T-helper 1 cell treated with Interleukin-12 subunit alpha and Interleukin-12 subunit beta and Interleukin-4 antibody, amounts not matched to agents 30 μg/mL and 1 μg/mL, for 36 hours (primary cell): ENCODE results near the gene GRIK4.

Experiments
- H3K27ac Mint-ChIP-seq: one replicate; pipeline ENCODE4 v1.8.0; 2021; ENCODE audit warnings: mild to moderate bottlenecking, mixed read lengths
- H3K27me3 Mint-ChIP-seq: one replicate; pipeline ENCODE4 v1.8.0; 2021; ENCODE audit warnings: low read depth, mixed read lengths
- H3K36me3 Mint-ChIP-seq: one replicate; pipeline ENCODE4 v1.8.0; 2021; ENCODE audit warnings: low read depth, mixed read lengths
- H3K4me1 Mint-ChIP-seq: one replicate; pipeline ENCODE4 v1.8.0; 2021; ENCODE audit warnings: low read depth, mixed read lengths
- H3K4me3 Mint-ChIP-seq: one replicate; pipeline ENCODE4 v1.8.0; 2021; ENCODE audit warnings: mild to moderate bottlenecking, moderate library complexity, mixed read lengths
- H3K9me3 Mint-ChIP-seq: one replicate; pipeline ENCODE4 v1.8.0; 2021; ENCODE audit warnings: mixed read lengths

The GRIK4 gene, protein sequence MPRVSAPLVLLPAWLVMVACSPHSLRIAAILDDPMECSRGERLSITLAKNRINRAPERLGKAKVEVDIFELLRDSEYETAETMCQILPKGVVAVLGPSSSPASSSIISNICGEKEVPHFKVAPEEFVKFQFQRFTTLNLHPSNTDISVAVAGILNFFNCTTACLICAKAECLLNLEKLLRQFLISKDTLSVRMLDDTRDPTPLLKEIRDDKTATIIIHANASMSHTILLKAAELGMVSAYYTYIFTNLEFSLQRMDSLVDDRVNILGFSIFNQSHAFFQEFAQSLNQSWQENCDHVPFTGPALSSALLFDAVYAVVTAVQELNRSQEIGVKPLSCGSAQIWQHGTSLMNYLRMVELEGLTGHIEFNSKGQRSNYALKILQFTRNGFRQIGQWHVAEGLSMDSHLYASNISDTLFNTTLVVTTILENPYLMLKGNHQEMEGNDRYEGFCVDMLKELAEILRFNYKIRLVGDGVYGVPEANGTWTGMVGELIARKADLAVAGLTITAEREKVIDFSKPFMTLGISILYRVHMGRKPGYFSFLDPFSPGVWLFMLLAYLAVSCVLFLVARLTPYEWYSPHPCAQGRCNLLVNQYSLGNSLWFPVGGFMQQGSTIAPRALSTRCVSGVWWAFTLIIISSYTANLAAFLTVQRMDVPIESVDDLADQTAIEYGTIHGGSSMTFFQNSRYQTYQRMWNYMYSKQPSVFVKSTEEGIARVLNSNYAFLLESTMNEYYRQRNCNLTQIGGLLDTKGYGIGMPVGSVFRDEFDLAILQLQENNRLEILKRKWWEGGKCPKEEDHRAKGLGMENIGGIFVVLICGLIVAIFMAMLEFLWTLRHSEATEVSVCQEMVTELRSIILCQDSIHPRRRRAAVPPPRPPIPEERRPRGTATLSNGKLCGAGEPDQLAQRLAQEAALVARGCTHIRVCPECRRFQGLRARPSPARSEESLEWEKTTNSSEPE

DNA sequence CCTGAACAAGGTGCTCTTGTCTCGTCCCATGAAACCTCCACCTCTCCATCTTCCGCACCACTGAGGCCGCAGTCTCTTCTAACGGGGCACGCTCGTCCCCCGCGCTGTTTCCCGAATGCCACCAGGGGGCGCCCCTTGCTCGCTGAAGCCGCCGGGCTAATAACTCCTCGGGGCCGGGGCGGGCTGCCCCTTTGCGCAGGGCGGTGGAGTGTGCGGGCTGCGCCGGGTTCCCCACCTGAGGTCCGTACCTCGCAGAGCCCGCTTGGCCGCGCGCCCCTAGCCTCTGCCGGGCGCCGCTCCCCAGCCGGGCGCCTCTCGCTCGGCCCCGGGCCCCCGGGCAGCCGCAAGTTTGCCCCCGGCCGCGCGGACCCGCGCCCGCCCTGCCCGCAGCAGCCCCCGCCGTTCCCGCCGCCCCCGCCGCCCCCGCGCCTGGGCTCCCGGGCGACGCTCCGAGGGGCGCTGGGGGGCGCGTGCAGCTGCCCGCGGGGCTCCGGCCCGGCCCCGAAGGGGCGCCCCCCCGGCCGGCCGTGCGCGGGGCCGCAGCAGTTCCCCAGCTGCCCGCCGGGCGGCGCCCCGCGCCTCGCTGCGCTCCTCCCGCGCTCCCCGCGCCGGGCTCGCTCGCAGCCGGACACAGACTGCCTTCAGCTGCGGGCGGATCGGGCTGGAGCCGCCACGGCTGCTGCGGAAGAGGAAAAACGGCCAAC, at the start of gene GRIK4:
Gene GRIK4, plus strand, starts transcription at position 633 of the 704 bp plus-strand sequence. CDS start 148,571 bp downstream, outside the sequence.
- Mint-ChIP-seq H3K4me1 (peaks cover 2% of the 10 kb centered on the region), H3K4me3 (no peak within 1 kb of the TSS), H3K9me3 (no peaks in the 10 kb centered on the region), H3K27me3 (peaks cover 70% of the 10 kb centered on the region), H3K27ac (no peak within 1 kb of the TSS), H3K36me3 (no peaks in the 10 kb centered on the region)

DNA sequence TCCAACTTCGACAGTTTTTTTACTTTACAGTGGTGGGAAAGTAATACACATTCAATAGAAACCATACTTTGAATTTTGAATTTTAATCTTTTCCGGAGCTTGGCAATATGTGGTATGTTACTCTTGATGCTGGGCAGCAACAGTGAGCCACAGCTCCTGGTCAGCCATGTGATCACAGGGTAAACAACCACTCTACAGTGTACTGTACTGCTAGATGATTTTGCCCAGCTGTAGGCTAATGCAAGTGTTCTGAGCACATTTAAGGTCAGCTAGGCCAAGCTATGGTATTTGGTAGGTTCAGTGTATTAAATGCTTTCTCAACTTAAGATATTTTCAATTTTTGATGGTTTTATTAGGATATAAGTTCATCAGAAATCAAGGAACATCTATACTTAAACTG, 48.7 kb upstream of the GRIK4 start:
- Mint-ChIP-seq H3K27ac (no peak overlapping the region), H3K4me3 (no peak overlapping the region), H3K9me3 (no peaks in the 10 kb centered on the region), H3K36me3 (peaks cover 17% of the 10 kb centered on the region), H3K27me3 (no peaks in the 10 kb centered on the region), H3K4me1 (no peaks in the 10 kb centered on the region)

DNA sequence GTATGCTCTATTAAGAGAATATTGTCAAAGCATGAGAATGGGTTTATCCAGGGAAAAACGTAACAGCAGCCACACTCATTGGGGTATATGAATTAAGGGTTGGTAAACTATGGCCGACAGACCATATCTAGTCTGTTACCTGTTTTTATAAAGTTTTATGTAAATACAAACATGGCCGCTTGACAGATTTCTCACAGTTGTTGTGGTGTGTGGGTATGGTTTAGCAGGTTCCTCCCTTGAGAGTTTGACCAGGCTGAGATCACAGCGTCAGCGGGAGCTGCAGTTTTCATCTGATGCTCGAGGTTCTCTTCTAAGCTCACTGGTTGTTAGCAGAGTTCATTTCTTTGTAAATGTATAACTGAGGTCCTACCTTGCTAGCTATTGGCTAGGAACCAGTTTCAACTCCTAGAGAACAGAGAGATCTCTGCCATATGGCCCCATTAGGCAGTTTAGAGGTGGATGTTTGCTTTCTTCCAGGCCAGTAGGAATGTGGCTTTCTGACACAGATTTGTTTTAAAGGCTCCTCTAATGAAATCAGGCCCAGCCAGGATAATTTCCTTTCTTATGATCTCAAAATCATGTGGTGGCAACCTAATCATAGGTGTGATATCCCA, 45.5 kb upstream of the GRIK4 start:
- no peak overlapping the region for H3K4me3 Mint-ChIP-seq
- H3K27ac Mint-ChIP-seq: no peak overlapping the region
- no peaks in the 10 kb centered on the region for H3K27me3 Mint-ChIP-seq
- H3K4me1 Mint-ChIP-seq: no peaks in the 10 kb centered on the region
- peaks cover 14% of the 10 kb centered on the region for H3K36me3 Mint-ChIP-seq
- no peaks in the 10 kb centered on the region for H3K9me3 Mint-ChIP-seq

DNA sequence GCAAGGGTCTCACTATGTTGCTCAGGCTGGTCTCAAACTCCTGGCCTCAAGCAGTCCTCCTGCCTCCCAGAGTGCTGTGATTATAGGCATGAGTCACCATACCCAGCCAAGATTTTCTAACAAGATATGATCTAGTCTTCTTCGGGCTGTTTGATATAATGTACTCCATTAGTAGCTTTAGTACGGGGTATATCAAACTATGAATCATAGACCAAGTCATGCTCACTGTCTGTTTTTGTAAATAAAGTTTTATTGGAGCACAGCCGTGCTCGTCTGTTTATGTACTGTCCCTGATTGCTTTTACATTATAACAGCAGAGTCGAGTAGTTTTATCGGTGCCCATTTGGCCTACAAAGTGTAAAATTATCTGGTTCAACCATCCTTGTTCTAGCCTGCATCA, 43.9 kb upstream of the GRIK4 start:
- H3K9me3 Mint-ChIP-seq: no peaks in the 10 kb centered on the region
- H3K4me3 Mint-ChIP-seq: no peak overlapping the region
- no peaks in the 10 kb centered on the region for H3K27me3 Mint-ChIP-seq
- H3K4me1 Mint-ChIP-seq: no peaks in the 10 kb centered on the region
- peaks cover 9% of the 10 kb centered on the region for H3K36me3 Mint-ChIP-seq
- no peak overlapping the region for H3K27ac Mint-ChIP-seq

DNA sequence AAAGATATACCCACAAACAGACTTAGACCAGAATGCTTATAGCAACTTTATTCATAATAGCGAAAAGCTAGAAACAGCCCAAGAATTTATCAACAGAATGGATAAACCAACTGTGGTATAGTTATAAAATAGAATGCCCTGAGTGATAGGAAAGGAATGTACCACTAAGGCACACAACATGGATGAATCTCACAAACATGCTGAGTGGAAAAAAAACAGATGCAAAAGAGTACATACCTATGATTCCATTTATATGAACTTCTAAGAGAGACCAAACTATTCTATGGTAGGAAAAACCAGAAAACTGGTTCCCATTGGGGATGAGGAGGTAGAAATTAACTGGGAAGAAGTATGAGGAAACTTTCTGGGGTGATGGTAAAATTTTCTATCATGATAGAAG, 40.4 kb upstream of the GRIK4 start:
- Mint-ChIP-seq H3K4me1 (no peaks in the 10 kb centered on the region), H3K27me3 (no peaks in the 10 kb centered on the region), H3K36me3 (peaks cover 5% of the 10 kb centered on the region), H3K4me3 (no peak overlapping the region), H3K27ac (no peak overlapping the region), H3K9me3 (no peaks in the 10 kb centered on the region)

DNA sequence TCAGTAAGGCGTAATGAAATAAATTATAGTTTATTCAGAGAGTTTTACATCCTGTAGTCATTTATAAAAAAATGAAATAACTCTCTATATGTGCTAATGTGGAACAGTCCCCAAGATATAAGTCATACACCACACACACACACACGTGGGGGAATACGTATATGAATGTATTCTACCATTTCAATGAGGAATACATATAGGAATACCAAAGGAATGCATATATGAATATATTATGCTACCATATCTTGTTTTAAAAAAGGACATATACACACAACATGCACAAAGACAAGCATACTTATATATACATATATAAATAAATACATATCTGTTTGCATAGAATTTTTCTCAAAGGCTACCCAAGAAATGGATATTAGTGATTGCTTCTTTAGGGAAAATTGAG, 39.6 kb upstream of the GRIK4 start:
- Mint-ChIP-seq H3K9me3 (no peaks in the 10 kb centered on the region), H3K4me3 (no peak overlapping the region), H3K4me1 (no peaks in the 10 kb centered on the region), H3K36me3 (peaks cover 8% of the 10 kb centered on the region), H3K27me3 (no peaks in the 10 kb centered on the region), H3K27ac (no peak overlapping the region)

DNA sequence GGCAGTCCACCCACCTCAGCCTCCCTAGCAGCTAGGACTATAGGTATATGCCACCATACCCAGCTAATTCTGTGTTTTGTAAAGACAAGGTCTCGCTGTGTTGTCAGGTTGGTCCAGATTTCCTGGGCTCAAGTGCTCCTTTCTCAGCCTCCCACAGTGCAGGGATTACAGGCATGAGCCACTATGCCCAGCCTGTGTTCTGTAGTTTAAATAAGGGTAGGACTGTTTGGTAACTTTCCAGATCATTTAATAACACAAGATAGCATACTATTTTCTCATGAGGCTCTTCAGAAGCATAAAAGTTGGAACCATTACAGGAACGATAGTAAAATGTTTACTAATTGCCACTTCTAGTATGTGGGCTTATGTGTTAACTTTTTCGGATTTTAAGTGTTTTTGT, 38.0 kb upstream of the GRIK4 start:
- Mint-ChIP-seq H3K27ac (no peak overlapping the region), H3K4me3 (no peak overlapping the region), H3K9me3 (no peaks in the 10 kb centered on the region), H3K27me3 (no peaks in the 10 kb centered on the region), H3K4me1 (peaks cover 3% of the 10 kb centered on the region), H3K36me3 (peaks cover 18% of the 10 kb centered on the region)

DNA sequence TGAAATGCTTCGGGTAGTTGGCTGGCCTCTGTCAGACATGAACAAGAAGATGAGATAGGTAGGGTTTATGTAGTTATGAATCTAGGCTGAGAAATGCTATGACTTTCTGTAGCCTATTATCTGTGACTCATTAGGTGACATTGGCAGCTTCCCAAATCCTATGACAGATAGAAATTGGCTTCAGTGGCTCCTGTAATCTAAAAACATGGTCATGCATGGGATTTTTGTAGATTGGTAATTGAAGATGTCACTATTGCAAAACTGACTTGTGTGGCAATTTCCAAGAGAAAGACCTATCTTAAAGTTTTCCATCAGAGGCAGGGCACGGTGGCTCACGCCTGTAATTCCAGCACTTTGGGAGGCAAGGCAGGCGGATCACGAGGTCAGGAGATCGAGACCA, 29.4 kb upstream of the GRIK4 start:
- H3K4me3 Mint-ChIP-seq: no peak overlapping the region
- H3K36me3 Mint-ChIP-seq: peaks cover 16% of the 10 kb centered on the region
- H3K27me3 Mint-ChIP-seq: no peaks in the 10 kb centered on the region
- H3K4me1 Mint-ChIP-seq: peaks cover 9% of the 10 kb centered on the region
- H3K27ac Mint-ChIP-seq: no peak overlapping the region
- H3K9me3 Mint-ChIP-seq: no peaks in the 10 kb centered on the region

DNA sequence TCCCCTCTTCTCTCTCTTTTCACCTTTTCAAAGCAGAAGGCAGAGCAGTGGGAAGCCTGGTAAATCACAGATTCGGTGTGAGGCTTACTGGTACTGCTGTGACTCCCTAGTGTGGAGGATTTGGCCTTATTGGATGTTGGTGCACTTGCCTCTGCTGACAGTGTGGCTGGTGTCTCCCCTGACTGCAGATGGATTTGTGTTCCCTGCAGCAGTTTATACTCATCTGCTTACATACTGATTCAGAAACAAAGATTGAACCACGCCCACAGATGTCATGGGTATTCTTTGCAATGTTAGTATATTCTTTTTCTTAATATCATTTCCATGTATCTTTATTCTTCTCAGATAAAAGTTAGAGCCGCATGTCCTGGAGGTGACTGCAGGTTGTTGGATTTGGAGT, 26.8 kb upstream of the GRIK4 start:
- no peak overlapping the region for H3K4me3 Mint-ChIP-seq
- H3K36me3 Mint-ChIP-seq: peaks cover 8% of the 10 kb centered on the region
- no peaks in the 10 kb centered on the region for H3K9me3 Mint-ChIP-seq
- H3K4me1 Mint-ChIP-seq: no peaks in the 10 kb centered on the region
- H3K27me3 Mint-ChIP-seq: no peaks in the 10 kb centered on the region
- no peak overlapping the region for H3K27ac Mint-ChIP-seq

DNA sequence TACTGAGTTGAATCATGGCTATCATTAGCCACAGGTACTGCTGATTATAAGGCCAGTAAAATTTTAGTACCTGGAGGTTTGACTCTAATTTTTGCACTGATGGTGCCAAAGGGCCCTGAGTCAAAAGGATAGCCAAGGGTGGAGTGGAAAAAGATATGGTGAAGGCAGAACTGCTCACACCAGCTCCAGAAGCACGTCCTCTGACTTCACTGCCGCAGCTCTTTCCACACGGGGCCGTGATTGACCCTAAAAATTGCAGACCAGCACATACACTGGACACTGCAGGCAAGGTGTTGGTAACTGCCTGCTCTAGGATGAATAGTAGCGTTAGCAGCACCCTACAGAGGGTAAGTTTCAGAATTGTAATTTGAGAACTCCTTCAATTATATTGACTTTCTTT, 25.4 kb upstream of the GRIK4 start:
- H3K4me1 Mint-ChIP-seq: no peaks in the 10 kb centered on the region
- no peak overlapping the region for H3K27ac Mint-ChIP-seq
- H3K36me3 Mint-ChIP-seq: peaks cover 4% of the 10 kb centered on the region
- no peaks in the 10 kb centered on the region for H3K27me3 Mint-ChIP-seq
- no peak overlapping the region for H3K4me3 Mint-ChIP-seq
- no peaks in the 10 kb centered on the region for H3K9me3 Mint-ChIP-seq

DNA sequence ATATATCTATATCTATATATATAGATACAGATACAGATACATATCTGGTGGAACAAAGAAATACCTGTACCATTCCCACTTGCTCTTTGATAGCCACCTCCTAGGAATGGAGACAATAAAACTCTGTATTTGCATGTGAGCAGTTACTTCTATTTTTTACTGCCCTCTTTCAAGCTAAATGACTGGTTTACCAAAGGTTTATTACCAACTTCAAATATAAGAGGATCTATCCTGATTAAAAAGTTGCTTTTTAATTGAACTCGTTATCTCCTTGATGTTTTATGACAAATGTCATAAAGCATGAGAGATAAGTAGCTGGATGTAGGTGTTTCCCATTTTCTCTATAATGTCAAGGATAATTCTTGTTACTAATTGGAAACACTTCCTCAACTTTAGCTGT, 21.7 kb upstream of the GRIK4 start:
- Mint-ChIP-seq H3K36me3 (peaks cover 2% of the 10 kb centered on the region), H3K4me3 (no peak overlapping the region), H3K4me1 (no peaks in the 10 kb centered on the region), H3K9me3 (no peaks in the 10 kb centered on the region), H3K27ac (no peak overlapping the region), H3K27me3 (no peaks in the 10 kb centered on the region)

DNA sequence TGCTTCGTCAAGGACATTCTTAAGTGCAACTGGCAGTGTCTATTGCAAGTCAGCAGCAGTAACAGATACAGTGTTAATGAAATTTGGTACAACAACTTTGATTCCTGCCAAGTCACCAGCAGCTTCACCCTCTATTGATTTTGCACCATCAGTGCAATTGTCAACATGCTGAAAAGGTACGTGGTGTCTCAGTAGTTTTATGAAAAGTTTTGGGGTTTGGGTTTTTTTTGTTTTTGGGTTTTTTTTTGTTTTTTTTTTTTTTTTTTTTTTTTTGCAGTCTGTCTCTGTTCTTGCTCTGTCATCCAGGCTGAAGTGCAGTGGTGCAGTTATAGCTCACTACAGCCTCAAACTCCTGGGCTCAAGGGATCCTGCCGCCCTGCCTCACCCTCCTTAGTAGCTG, 19.1 kb upstream of the GRIK4 start:
- no peak overlapping the region for H3K4me3 Mint-ChIP-seq
- H3K4me1 Mint-ChIP-seq: no peaks in the 10 kb centered on the region
- H3K27ac Mint-ChIP-seq: no peak overlapping the region
- no peaks in the 10 kb centered on the region for H3K36me3 Mint-ChIP-seq
- no peaks in the 10 kb centered on the region for H3K9me3 Mint-ChIP-seq
- no peaks in the 10 kb centered on the region for H3K27me3 Mint-ChIP-seq

DNA sequence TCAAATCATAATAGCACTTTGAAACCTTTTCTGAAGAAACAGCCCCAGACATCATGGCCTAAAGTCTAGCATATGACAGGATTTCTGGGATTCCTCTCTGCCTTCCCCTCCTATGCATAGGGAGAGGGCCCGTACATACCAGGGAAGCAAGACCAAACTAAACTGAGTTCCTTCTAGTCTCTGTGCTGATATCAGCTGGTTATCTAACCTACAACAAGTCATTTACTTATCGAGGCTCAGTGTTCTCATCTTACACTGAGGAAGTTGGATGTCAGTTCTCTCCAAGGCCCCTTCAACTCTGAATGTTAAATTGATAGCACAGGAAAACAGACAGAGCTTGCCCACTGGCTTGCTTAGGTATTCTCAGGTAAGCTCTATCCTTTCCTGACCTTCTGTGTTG, 17.0 kb upstream of the GRIK4 start:
- no peaks in the 10 kb centered on the region for H3K4me1 Mint-ChIP-seq
- H3K4me3 Mint-ChIP-seq: no peak overlapping the region
- no peak overlapping the region for H3K27ac Mint-ChIP-seq
- no peaks in the 10 kb centered on the region for H3K36me3 Mint-ChIP-seq
- H3K9me3 Mint-ChIP-seq: no peaks in the 10 kb centered on the region
- peaks cover 4% of the 10 kb centered on the region for H3K27me3 Mint-ChIP-seq

DNA sequence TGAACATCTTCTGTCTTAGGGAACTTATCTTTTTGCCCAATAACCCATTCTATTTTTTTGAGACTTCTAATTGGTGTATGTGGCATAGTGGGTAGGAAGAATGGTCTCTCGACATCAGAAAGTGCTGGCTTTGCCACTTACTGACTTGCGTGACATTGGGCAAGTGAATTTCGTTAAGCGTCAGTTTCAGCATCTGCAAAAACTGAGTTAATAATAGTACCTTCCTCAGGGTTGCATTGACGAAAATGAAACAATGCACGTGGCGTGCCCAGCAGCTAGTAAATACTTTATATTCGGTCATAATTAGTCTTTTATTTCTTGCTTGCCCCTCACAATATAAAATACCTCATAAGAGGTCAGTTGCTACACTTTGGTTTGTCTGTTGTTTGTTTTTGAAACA, 12.5 kb upstream of the GRIK4 start:
- no peak overlapping the region for H3K27ac Mint-ChIP-seq
- H3K4me3 Mint-ChIP-seq: no peak overlapping the region
- H3K9me3 Mint-ChIP-seq: no peaks in the 10 kb centered on the region
- H3K4me1 Mint-ChIP-seq: no peaks in the 10 kb centered on the region
- H3K36me3 Mint-ChIP-seq: no peaks in the 10 kb centered on the region
- peaks cover 32% of the 10 kb centered on the region for H3K27me3 Mint-ChIP-seq
